ENCODE results near the gene PIK3CG. TPM values are rescaled to one million over a fixed set of nuclear protein-coding genes. Genes with fewer than 3 reads are reported as not detected.

Gene PIK3CG
- total RNA-seq, 1 experiment from 2014 or later, result 0.13 TPM

- DNase-seq (ENCODE audit: low read depth, low spot score) (no peak), ATAC-seq (no peak)
- Histone ChIP-seq H3K36me3 (ENCODE audit: control insufficient read depth, insufficient read depth, low read length) (no peaks in the 10 kb centered on the region), H3K9me3 (ENCODE audit: control insufficient read depth, insufficient read depth, low read depth, low read length) (no peaks in the 10 kb centered on the region), H3K27ac (ENCODE audit: low read length) (no peak overlapping the region), H3K4me1 (ENCODE audit: control insufficient read depth, insufficient read depth, low read length) (no peaks in the 10 kb centered on the region), H3K4me3 (ENCODE audit: low read depth in 2 of 2, low read length in 2 of 2) (no peak overlapping the region), H3K27me3 (ENCODE audit: control insufficient read depth, insufficient read depth, low read length) (no peaks in the 10 kb centered on the region)
- intact Hi-C loops (cut with micrococcal nuclease; ENCODE audit: unreplicated experiment) (no loop called here), in situ Hi-C loops (cut with HindIII; ENCODE audit: low pct_unique_long_range_greater_than_20kb, low sequenced_read_pairs) (no loop called here)
- TF ChIP-seq REST (IDR thresholded peaks at IDR 0.05; ENCODE audit: insufficient read depth in 1 of 2, low read depth in 2 of 2, low read length in 1 of 2), result no peak
- no peak for TF ChIP-seq POLR2AphosphoS5 (IDR thresholded peaks at IDR 0.05; ENCODE audit: low read depth, low read length)
- TF ChIP-seq SIN3A (IDR thresholded peaks at IDR 0.05; ENCODE audit: borderline replicate concordance, insufficient read depth, low read depth, low read length), result no peak
- TF ChIP-seq TCF7L2 (IDR thresholded peaks at IDR 0.05; ENCODE audit: low read depth, low read length), result no peak
- TF ChIP-seq CTCF (IDR thresholded peaks at IDR 0.05), result no peak
- CTCF ChIA-PET, result no interaction called here
- BruUV-seq (replicated peaks), result no TSS peak
- POLR2A ChIA-PET, result no interaction called here
Observed at GRCh38 chr7:106915407-106915806, 50.3 kb downstream of the PIK3CG start.

- no peaks in the 10 kb centered on the region for H3K27me3 ChIP-seq (ENCODE audit: control insufficient read depth, insufficient read depth, low read length)
- BruUV-seq (replicated peaks), result no TSS peak
- H3K36me3 ChIP-seq (ENCODE audit: control insufficient read depth, insufficient read depth, low read length), result no peaks in the 10 kb centered on the region
- no peak overlapping the region for H3K4me3 ChIP-seq (ENCODE audit: low read depth in 2 of 2, low read length in 2 of 2)
- no peaks in the 10 kb centered on the region for H3K4me1 ChIP-seq (ENCODE audit: control insufficient read depth, insufficient read depth, low read length)
- no peak overlapping the region for H3K27ac ChIP-seq (ENCODE audit: low read length)
- no peak for TF ChIP-seq CTCF (IDR thresholded peaks at IDR 0.05)
- TF ChIP-seq TCF7L2 (IDR thresholded peaks at IDR 0.05; ENCODE audit: low read depth, low read length), result no peak
- TF ChIP-seq POLR2AphosphoS5 (IDR thresholded peaks at IDR 0.05; ENCODE audit: low read depth, low read length), result no peak
- TF ChIP-seq REST (IDR thresholded peaks at IDR 0.05; ENCODE audit: insufficient read depth in 1 of 2, low read depth in 2 of 2, low read length in 1 of 2), result no peak
- no peak for TF ChIP-seq SIN3A (IDR thresholded peaks at IDR 0.05; ENCODE audit: borderline replicate concordance, insufficient read depth, low read depth, low read length)
- in situ Hi-C loops (cut with HindIII; ENCODE audit: low pct_unique_long_range_greater_than_20kb, low sequenced_read_pairs), result no loop called here
- POLR2A ChIA-PET, result no interaction called here
- CTCF ChIA-PET, result no interaction called here
- H3K9me3 ChIP-seq (ENCODE audit: control insufficient read depth, insufficient read depth, low read depth, low read length), result no peaks in the 10 kb centered on the region
- no peak for DNase-seq (ENCODE audit: low read depth, low spot score)
- intact Hi-C loops (cut with micrococcal nuclease; ENCODE audit: unreplicated experiment), result no loop called here
- no peak for ATAC-seq
Observed at GRCh38 chr7:106915873-106916272, 50.8 kb downstream of the PIK3CG start.
